AG10803 (cell line): ENCODE results near the gene SMARCE1.
"Not testable (repeated sequence)": the region's sequence is repeated elsewhere in the genome, so short reads cannot be mapped to it uniquely, and the experiment has no call there.

Experiments
- DNase-seq: peaks from one replicate; pipeline ENCODE4 v3.0.0; 2010; ENCODE audit warnings: low read depth
- H3K4me3 ChIP-seq: 2 replicates; pipeline ENCODE4 v1.5.1; 2011; ENCODE audit warnings: mild to moderate bottlenecking, low read length, control low read depth
- CTCF ChIP-seq: conservative IDR thresholded peaks from 2 replicates; pipeline ENCODE4 v1.5.1; 2011; ENCODE audit warnings: mild to moderate bottlenecking, low read length, control low read depth, inconsistent platforms

Gene SMARCE1

GRCh38 chr17:40598301-40598618, 49.4 kb downstream of the SMARCE1 start:
- no peak overlapping the region for H3K4me3 ChIP-seq
- no peak for DNase-seq
- TF ChIP-seq CTCF, result no peak

- DNase-seq, result no peak
- H3K4me3 ChIP-seq, result no peak overlapping the region
- no peak for TF ChIP-seq CTCF
These were observed 49.9 kb downstream of the SMARCE1 start for GRCh38 chr17:40597556-40598300.

- H3K4me3 ChIP-seq, result no peak overlapping the region
- no peak for TF ChIP-seq CTCF
- no peak for DNase-seq
These were observed 50.5 kb downstream of the SMARCE1 start for GRCh38 chr17:40597156-40597555.

DNA sequence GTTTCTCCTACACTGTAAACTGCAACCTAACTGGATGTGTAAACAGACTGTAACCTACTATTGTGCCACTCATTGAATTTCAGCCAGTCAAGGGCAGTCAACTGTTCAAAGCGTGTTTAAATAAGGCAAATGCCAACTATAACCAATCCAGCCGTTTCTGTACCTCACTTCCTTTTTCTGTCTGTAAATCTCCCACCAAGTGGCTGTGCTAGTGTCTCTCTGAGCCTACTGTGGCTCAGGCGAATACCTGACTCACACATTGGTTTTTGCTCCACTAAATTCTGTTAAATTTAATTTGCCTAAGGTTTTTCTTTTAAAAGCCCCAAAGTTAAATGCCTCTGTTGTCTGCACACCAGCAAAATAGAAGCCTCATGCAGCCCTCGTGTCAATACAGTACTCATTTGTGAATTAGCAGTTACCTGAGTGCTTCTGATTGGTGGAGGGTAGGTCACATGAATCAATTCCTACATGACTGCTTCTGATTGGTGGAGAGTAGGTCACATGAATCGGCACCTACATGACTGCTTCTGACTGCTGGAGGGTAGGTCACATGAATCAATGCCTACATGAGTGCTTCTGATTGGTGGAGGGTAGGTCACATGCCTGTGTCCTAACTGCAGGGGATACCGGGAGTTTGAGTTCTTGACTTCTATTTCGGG, 51.2 kb downstream of the SMARCE1 start:
- no peak for DNase-seq
- no peak overlapping the region for H3K4me3 ChIP-seq
- no peak for TF ChIP-seq CTCF

DNA sequence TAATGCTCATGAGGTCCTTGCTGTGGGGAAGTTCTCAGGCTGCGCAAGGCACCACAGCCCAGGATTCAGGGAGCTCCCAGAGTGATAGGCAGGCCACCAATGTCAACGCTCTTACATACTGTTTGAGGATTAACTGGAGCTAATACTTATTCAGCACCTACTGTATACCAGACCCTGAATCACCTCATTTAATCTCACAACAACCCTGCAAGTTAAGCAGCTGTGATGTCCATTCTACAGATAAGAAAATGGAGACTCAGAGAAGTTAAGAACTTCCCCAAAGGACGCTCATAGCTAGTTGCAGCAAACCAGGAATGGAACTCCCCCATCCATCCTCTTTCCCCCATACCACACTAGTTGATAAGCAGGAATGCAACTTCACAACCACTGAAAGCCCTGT, 56.9 kb downstream of the SMARCE1 start:
- no peak for DNase-seq
- no peak for TF ChIP-seq CTCF
- H3K4me3 ChIP-seq, result no peak overlapping the region

DNA sequence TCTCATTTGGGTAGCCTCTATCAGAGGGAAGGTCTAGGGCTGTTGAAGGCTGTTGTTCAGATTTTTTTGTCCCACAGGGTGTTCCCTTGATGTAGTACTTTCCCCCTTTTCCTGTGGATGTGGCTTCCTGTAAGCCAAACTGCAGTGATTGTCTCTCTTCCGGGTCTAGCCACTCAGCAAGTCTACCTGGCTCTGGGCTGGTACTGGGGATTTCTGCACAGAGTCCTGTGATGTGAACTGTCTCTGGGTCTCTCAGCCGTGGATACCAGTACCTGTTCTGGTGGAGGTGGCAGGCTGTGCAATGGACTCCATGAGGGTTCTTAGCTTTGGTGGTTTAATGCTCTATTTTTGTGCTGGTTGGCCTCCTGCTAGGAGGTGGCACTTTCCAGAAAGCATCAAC, 59.1 kb downstream of the SMARCE1 start:
- TF ChIP-seq CTCF, result no peak
- DNase-seq, result no peak
- no peak overlapping the region for H3K4me3 ChIP-seq

DNA sequence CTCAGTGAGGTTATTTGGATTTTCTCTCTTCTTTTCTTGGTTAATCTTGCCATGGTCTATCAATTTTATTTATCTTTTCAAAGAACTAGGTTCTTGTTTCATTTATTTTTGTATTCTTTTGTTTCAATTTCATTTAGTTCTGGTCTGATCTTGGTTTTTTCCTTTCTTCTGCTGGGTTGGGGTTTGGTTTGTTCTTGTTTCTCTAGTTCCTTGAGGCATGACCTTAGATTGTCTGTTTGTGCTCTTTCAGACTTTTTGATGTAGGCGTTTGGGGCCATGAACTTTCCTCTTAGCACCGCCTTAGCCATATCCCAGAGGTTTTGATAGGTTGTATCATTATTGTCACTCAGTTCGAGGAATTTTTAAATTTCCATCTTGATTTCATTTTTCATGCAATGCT, 61.4 kb downstream of the SMARCE1 start:
- H3K4me3 ChIP-seq, DNase-seq: not testable (repeated sequence)

GRCh38 chr17:40584950-40585349, 62.7 kb downstream of the SMARCE1 start:
- not testable (repeated sequence) for DNase-seq, H3K4me3 ChIP-seq
